ENCODE data around the gene PRR19.

DNA sequence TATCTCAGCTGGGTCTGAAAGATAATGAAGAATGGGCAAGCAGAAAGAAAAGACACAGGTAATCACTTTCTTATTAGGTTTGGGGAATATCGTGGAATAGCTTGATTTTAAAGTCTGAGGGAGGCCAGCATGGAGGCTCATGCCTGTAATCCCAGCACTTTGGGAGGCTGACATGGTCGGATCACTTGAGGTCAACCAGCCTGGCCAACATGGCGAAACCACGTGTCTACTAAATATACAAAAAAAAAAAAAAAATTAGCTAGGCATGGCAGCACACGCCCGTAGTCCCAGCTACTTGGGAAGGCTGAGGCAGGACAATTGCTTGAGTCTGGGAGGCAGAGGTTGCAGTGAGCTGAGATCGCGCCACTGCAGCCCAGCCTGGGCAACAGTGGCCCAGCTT lies 1.9 kb downstream of the PRR19 start:
- no peak for TF ChIP-seq CTCF (IDR thresholded peaks at IDR 0.05)
- no peak for TF ChIP-seq POLR2A (IDR thresholded peaks at IDR 0.05)

Data from testis (tissue), 2 donors.